ENCODE results near the gene TMEM62. TPM values are rescaled to one million over a fixed set of nuclear protein-coding genes. Genes with fewer than 3 reads are reported as not detected.

TMEM62 gene
- total RNA-seq, 1 donor from 2014 or later: 9.3 TPM

DNA sequence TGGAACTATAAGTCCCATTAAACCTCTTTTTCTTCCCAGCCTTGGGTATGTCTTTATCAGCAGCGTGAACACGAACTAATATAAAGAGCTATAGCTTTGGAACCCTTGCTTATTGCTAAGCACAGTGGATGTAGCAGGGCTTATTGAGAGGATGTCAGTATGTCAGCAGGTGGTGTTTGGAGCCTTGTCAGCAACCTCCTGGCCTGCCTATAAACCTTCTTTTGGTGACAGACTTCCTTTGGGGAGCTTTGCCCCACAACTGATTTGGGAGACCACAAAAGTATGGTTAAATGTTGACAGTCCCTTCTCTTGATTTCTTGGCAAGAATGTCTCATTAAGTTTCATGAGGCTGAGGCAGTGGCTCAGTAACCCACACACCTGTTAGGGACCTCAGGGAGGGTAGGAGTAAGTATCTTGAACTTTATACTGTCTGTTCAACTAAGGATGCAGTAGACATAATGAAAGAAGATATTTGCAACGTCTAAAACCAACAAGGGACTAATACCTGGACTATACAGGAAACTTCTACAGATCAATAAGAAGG, 66.6 kb downstream of the TMEM62 start:
- no peak for DNase-seq (ENCODE audit: low spot score)
- intact Hi-C loops (cut with DNase I): no loop called here

DNA sequence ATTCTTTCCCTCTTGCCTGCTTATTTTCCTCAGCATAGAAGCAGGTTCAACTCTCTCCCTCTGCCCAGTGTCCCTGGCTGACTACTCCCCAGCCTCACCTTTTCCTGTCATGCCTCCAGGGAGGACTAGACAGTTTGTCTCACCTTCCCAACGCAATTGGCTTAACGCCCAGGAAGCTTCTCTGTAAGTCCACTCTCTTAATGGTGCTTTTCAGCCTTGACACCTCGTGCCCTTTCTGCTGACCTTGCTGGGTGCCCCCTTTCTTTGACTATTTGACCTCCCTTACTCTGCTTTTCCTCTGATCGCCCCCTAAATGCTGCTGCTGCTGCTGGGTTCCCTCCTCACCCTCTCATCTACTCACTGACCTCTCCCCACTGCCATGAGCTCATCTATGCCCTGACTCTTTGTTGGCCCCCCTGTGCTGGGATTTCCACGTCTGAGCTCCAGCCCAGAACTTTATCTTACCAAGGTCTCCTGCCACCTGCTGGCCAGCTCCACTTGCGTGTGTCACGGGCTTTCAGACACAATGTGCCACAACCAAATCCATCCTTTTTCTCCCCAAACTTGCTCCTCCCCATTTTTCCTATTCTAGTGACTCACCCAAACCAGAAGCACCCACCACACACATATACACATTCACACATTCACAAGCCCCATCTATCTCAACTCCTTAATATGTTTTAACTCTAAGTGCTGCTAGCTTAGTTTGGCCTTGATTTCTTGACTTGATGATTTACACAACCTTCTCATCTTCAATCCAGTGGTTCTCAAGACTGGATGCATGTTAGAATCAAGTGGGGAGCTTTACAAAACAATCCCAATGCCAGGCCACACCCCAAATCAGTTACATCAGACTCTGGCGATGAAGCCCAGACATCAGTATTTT, 70.9 kb downstream of the TMEM62 start:
- no peak for DNase-seq (ENCODE audit: low spot score)
- intact Hi-C loops (cut with DNase I): no loop called here

DNA sequence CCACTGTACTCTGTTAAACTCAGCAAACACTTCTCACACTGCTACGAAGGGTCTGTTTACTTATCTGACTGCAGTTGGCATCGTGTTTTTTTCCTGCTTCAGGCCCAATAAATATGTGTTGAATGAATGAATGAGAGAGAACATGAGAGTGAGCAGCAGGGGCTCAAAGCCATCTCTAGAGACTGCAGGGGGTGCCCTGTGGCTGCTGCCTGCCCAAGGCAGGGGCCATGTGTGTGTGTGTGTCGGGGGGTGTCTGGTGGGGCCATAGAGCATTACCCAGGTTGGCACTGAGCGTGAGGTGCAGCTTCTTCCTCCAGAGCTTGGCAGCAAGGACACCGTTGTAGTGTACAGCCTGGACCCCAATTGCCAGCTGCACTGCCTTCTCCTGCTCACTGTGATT, 72.7 kb downstream of the TMEM62 start:
- DNase-seq (ENCODE audit: low spot score): no peak
- intact Hi-C loops (cut with DNase I): no loop called here

DNA sequence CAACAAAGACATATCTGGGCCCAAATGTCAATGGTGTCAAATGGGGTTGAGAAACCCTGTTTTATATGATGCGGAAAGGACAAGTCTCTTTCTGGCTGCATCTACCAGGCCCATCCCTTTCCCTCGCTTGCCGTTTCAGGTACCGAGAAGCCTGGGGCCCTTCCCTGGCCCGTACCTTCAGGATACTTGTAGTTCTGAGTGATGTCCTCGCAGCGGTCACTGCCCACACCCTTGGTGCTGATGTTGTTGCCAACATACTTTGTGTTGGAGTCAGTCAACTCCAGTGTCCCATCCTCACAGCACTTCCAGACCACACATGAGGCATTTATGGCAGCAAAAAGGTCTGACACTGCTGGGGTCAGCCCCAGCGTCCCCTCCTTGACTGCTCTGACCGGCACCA, 73.6 kb downstream of the TMEM62 start:
- intact Hi-C loops (cut with DNase I): no loop called here
- no peak for DNase-seq (ENCODE audit: low spot score)

GRCh38 chr15:43208052-43209002, 74.9 kb downstream of the TMEM62 start:
- no peak for DNase-seq (ENCODE audit: low spot score)
- intact Hi-C loops (cut with DNase I): no loop called here

DNA sequence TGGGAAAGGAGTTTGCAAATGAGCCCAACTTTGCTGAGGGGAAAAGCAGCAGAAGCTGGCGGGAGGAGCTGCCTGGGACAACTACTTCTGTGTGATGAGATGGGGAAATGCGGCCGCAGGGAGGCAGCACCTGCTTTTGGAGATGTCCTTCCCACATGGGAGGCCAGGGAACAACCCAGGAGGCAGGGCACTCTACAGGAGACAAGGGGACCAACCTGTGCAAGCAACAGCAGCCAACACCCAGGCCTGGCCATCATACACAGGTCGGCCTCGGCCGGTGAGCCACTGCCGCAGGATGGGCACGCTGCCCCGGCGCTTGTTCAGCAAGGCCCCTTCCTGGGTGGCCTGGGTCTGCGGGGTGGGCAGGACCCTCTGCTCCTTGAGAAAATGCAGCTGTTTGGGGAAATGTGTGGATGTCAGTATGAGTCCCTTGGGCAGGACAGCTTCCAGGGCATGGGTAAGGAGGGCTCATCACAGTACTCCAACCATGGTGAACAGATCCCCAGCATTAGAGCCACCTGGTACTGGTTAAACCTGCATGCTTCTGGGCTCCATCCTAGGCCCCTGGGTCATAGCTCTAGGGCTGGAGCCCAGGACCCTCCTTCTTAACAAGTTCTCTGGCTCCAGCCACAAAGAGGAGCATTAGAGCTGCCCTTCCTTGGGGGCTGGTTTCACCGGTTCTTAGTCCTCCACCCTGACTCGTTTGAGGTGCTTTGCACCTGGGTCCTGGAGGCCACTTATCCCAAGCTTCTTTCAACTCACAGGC, 75.9 kb downstream of the TMEM62 start:
- intact Hi-C loops (cut with DNase I): no loop called here

GRCh38 chr15:43210172-43210745, 76.9 kb downstream of the TMEM62 start:
- intact Hi-C loops (cut with DNase I): no loop called here
- DNase-seq (ENCODE audit: low spot score): no peak

More for the DNA sequence above, 75.9 kb downstream of the TMEM62 start:
- DNase-seq (ENCODE audit: low spot score): no peak

- no peak for DNase-seq (ENCODE audit: low spot score)
- intact Hi-C loops (cut with DNase I): no loop called here
Observed at GRCh38 chr15:43210807-43211206, 77.4 kb downstream of the TMEM62 start.

DNA sequence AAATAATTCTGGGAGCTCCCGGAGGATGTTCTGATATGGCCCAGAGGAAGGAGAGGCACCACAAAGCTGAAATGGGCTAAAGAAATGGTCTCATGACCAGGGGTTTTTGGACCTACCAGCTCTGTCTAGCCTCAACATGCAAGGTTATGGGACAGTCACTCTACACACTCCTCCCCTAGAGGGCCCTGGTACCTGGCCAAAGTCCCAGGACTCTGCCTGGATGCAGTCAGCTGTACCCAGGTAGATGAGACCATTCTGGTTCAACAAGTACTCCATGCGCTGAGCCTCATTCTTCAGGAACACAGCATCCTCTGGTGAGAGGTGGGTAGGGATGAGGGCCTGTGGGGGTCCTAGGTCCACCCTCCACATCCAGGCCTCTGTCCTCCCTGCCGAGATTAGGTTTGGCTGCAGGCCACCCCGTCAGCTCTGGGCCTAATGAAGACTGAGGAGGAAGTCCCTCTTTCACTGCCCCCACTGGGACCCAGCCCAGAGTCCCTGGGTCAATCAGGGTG, 77.9 kb downstream of the TMEM62 start:
- DNase-seq (ENCODE audit: low spot score): no peak
- intact Hi-C loops (cut with DNase I): no loop called here

- DNase-seq (ENCODE audit: low spot score): no peak
- intact Hi-C loops (cut with DNase I): no loop called here
Observed at GRCh38 chr15:43212299-43212698, 78.9 kb downstream of the TMEM62 start.

DNA sequence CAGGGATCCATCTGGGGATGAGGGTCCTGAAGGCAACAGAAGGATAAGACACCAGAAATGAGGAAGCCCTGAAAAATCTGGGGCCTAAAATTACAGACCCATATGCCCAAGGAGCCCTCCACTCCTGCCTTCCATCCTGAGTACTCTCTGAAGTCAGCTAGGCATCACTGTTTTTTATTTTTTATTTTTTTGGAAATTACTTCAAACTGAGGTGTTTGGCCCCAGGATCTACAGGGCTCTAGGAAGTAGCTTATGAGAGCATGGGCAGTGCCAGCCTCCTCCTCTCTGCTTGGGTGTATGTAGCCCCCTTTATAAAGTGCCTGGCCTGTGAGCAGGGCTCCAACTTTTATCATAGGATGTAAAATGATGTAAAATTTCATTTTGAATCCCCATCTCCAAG, 79.6 kb downstream of the TMEM62 start:
- no peak for DNase-seq (ENCODE audit: low spot score)
- intact Hi-C loops (cut with DNase I): no loop called here

- no peak for DNase-seq (ENCODE audit: low spot score)
- intact Hi-C loops (cut with DNase I): no loop called here
Observed at GRCh38 chr15:43213466-43213865, 80.1 kb downstream of the TMEM62 start.

DNA sequence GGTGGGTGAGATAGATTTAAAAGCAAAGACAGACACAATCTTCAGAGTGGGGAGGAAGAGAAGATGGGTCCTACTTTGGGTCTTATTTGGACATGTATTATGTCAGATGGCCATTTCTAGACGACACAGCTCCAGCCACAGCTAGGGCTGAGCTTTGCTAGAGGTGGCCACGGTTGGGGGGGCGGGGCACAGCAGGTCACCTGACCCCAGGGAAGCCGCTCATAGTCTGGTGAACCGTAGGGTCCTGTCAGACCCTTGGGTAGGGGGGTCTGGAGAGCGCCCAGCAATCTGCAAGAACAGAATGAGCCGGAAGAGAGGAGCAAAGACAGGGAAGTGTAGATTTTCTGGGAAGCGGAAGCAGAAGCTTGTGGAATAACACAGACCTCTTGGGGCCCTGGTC, 80.8 kb downstream of the TMEM62 start:
- DNase-seq (ENCODE audit: low spot score): no peak
- intact Hi-C loops (cut with DNase I): no loop called here

DNA sequence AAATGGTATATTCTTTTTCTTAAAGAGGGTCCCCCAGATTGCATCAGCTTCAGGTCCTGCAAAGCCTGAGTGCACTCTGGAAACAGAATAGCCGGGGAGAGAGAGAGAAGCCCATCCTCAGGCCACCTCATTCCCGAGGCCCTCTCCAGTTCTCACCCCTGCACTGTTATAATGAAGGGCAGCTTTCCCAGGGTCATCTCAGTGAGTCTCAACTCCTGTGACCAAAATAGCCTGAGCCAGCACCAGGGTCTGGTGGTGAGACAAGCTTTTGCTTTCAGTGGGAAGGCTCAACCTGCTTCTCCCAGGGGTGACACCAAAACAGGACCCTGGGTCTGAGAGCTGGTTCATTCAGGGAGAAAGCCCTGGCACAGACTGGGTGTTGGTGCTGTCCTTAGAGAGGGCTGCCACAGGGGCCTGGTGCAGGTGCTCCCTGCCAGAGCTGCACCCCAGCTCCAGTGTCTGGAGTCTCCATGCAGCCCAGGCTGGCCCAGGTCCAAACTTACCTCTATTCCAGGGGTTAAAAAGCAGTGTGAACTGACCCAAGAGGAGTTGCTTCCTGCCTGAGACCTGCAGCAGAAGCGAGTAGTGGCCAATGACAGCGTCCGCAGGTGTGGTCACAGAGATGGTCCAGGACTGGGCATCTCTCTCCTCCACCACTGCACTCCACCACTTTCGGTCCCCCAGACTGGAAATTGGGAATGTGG, 81.4 kb downstream of the TMEM62 start:
- no peak for DNase-seq (ENCODE audit: low spot score)
- intact Hi-C loops (cut with DNase I): no loop called here

DNA sequence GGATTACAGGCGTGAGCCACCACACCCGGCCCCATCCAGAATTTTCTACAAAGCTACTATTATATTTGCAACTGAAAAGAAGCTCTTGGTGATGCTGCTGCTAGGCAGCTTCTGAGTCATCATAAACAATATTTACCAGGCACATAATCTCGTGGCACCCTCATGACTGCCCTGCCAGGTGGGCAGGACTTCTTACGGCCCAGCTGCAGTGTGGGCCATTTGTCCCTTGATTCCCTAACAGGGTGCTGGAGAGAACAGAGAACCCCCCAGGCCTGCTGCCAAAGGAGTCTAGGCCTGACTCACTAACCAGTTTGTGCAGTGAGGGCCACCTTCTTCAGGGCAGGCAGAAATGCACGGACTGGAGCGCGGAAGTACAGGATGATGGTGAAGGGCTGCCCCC, 82.6 kb downstream of the TMEM62 start:
- intact Hi-C loops (cut with DNase I): no loop called here

GRCh38 chr15:43218908-43219706, 85.7 kb downstream of the TMEM62 start:
- no peak for DNase-seq (ENCODE audit: low spot score)
- intact Hi-C loops (cut with DNase I): no loop called here

More for the DNA sequence above, 82.6 kb downstream of the TMEM62 start:
- DNase-seq (ENCODE audit: low spot score): no peak
